NCI-H526 treated with DMSO at 0.1 percent for 48 hours (cell line): ENCODE results near the gene NT5DC4.

ENCODE experiments used
- DNase-seq: peaks from one replicate; lab custom pipeline; 2025; lab: John Stamatoyannopoulos, UW

The NT5DC4 gene

GRCh38 chr2:112720785-112721184, at the start of gene NT5DC4:
Gene NT5DC4, plus strand, starts transcription at chr2:112721020. Its CDS starts 60 bp downstream, at chr2:112721080.
- no peak for DNase-seq

- DNase-seq = no peak
Measured at GRCh38 chr2:112671801-112672200, 49.0 kb upstream of the NT5DC4 start.

- DNase-seq = no peak
Measured at GRCh38 chr2:112673008-112673407, 47.8 kb upstream of the NT5DC4 start.

- no peak for DNase-seq
Measured at GRCh38 chr2:112674229-112674628, 46.6 kb upstream of the NT5DC4 start.

- no peak for DNase-seq
Measured at GRCh38 chr2:112679484-112679883, 41.3 kb upstream of the NT5DC4 start.

- no peak for DNase-seq
Measured at GRCh38 chr2:112680666-112681101, 40.1 kb upstream of the NT5DC4 start.

- no peak for DNase-seq
Measured at GRCh38 chr2:112682101-112682500, 38.7 kb upstream of the NT5DC4 start.

- no peak for DNase-seq
Measured at GRCh38 chr2:112683550-112684414, 37.0 kb upstream of the NT5DC4 start.

- no peak for DNase-seq
Measured at GRCh38 chr2:112684415-112684775, 36.4 kb upstream of the NT5DC4 start.

GRCh38 chr2:112685271-112685884, 35.4 kb upstream of the NT5DC4 start:
- no peak for DNase-seq

- DNase-seq = no peak
Measured at GRCh38 chr2:112686348-112687217, 34.2 kb upstream of the NT5DC4 start.

- no peak for DNase-seq
Measured at GRCh38 chr2:112687522-112687921, 33.3 kb upstream of the NT5DC4 start.

- DNase-seq = no peak
Measured at GRCh38 chr2:112688086-112688880, 32.5 kb upstream of the NT5DC4 start.

GRCh38 chr2:112690853-112691401, 29.9 kb upstream of the NT5DC4 start:
- no peak for DNase-seq

GRCh38 chr2:112691881-112692281, 28.9 kb upstream of the NT5DC4 start:
- DNase-seq = no peak

GRCh38 chr2:112692495-112692911, 28.3 kb upstream of the NT5DC4 start:
- DNase-seq = peak; percentile 15

GRCh38 chr2:112692918-112693317, 27.9 kb upstream of the NT5DC4 start:
- no peak for DNase-seq

- DNase-seq = no peak
Measured at GRCh38 chr2:112693596-112693995, 27.2 kb upstream of the NT5DC4 start.

- DNase-seq = no peak
Measured at GRCh38 chr2:112694182-112694581, 26.6 kb upstream of the NT5DC4 start.

- DNase-seq = no peak
Measured at GRCh38 chr2:112698834-112699515, 21.8 kb upstream of the NT5DC4 start.
